H9 (cell line): ENCODE results near the gene CSMD2. TPM values are rescaled to one million over a fixed set of nuclear protein-coding genes. Genes with fewer than 3 reads are reported as not detected.

Experiments
- DNase-seq: peaks from one replicate; pipeline ENCODE4 v3.0.0-alpha.2; 2017
- H2AFZ ChIP-seq: one replicate; pipeline ENCODE4 v1.6.1; 2013; ENCODE audit warnings: mild to moderate bottlenecking, low read length, control low read depth, moderate library complexity
- H2AK5ac ChIP-seq: 2 replicates; pipeline ENCODE4 v1.6.1; 2013; ENCODE audit warnings: low read length, control low read depth, mixed read lengths; ENCODE audit not compliant: insufficient read length
- H2BK120ac ChIP-seq: one replicate; pipeline ENCODE4 v1.6.1; 2013; ENCODE audit warnings: low read depth, mild to moderate bottlenecking, low read length, control low read depth, inconsistent platforms; ENCODE audit not compliant: poor library complexity, severe bottlenecking
- H2BK12ac ChIP-seq: 2 replicates; pipeline ENCODE4 v1.6.1; 2013; ENCODE audit warnings: low read length, control low read depth, mixed read lengths, low read depth; ENCODE audit not compliant: insufficient read length
- H2BK15ac ChIP-seq: 2 replicates; pipeline ENCODE4 v1.6.1; 2013; ENCODE audit warnings: low read depth, low read length, control low read depth
- H2BK20ac ChIP-seq: one replicate; pipeline ENCODE4 v1.6.1; 2013; ENCODE audit warnings: low read depth, mild to moderate bottlenecking, low read length, control low read depth, inconsistent platforms; ENCODE audit not compliant: poor library complexity, severe bottlenecking
- H2BK5ac ChIP-seq: 2 replicates; pipeline ENCODE4 v1.6.1; 2013; ENCODE audit warnings: low read length, control low read depth, mixed read lengths; ENCODE audit not compliant: insufficient read length
- H3K14ac ChIP-seq: 2 replicates; pipeline ENCODE4 v1.6.1; 2013; ENCODE audit warnings: low read length, control low read depth; ENCODE audit not compliant: insufficient read depth
- H3K18ac ChIP-seq: 2 replicates; pipeline ENCODE4 v1.6.1; 2013; ENCODE audit warnings: low read depth, mild to moderate bottlenecking, mixed read lengths, low read length, control low read depth; ENCODE audit not compliant: insufficient read length
- H3K23ac ChIP-seq: 2 replicates; pipeline ENCODE4 v1.6.1; 2013; ENCODE audit warnings: low read length, control low read depth, mixed read lengths, low read depth; ENCODE audit not compliant: insufficient read length
- H3K23me2 ChIP-seq: 2 replicates; pipeline ENCODE4 v1.6.1; 2013; ENCODE audit warnings: low read depth, mild to moderate bottlenecking, mixed read lengths, low read length, control low read depth; ENCODE audit not compliant: insufficient read length, poor library complexity, severe bottlenecking
- H3K27ac ChIP-seq: 2 replicates; pipeline ENCODE4 v1.5.1; 2013; ENCODE audit warnings: low read length, control low read depth, mixed read lengths, low read depth; ENCODE audit not compliant: insufficient read length
- H3K27me3 ChIP-seq: 2 replicates; pipeline ENCODE4 v1.6.1; 2013; ENCODE audit warnings: low read length, control low read depth, inconsistent platforms; ENCODE audit not compliant: insufficient read depth
- H3K4ac ChIP-seq: 2 replicates; pipeline ENCODE4 v1.6.1; 2013; ENCODE audit warnings: low read depth, mild to moderate bottlenecking, control low read depth, inconsistent platforms, low read length, moderate library complexity
- H3K4me1 ChIP-seq: 2 replicates; pipeline ENCODE4 v1.6.1; 2013; ENCODE audit warnings: low read length, control low read depth, inconsistent platforms; ENCODE audit not compliant: insufficient read depth
- H3K4me2 ChIP-seq: 2 replicates; pipeline ENCODE4 v1.6.1; 2013; ENCODE audit warnings: low read length, control low read depth, mixed read lengths; ENCODE audit not compliant: insufficient read length, insufficient read depth
- H3K56ac ChIP-seq: 2 replicates; pipeline ENCODE4 v1.6.1; 2013; ENCODE audit warnings: low read depth, mild to moderate bottlenecking, mixed read lengths, low read length, control low read depth; ENCODE audit not compliant: insufficient read length
- H3K79me1 ChIP-seq: 2 replicates; pipeline ENCODE4 v1.6.1; 2013; ENCODE audit warnings: low read depth, mild to moderate bottlenecking, moderate library complexity, low read length, control low read depth, inconsistent platforms; ENCODE audit not compliant: insufficient read depth, poor library complexity, severe bottlenecking
- H3K79me2 ChIP-seq: 2 replicates; pipeline ENCODE4 v1.6.1; 2013; ENCODE audit warnings: low read length, control low read depth, inconsistent platforms; ENCODE audit not compliant: insufficient read depth
- H3K9ac ChIP-seq: 2 replicates; pipeline ENCODE4 v1.6.1; 2013; ENCODE audit warnings: low read length, control low read depth, mixed read lengths; ENCODE audit not compliant: insufficient read length; ENCODE audit errors: extremely low read depth
- H3K9me3 ChIP-seq: one replicate; pipeline ENCODE4 v1.6.1; 2013; ENCODE audit warnings: low read depth, low read length, inconsistent platforms; ENCODE audit not compliant: control insufficient read depth
- H3T11ph ChIP-seq: one replicate; pipeline ENCODE4 v1.6.1; 2013; ENCODE audit warnings: mild to moderate bottlenecking, low read length, control low read depth, inconsistent platforms
- H4K20me1 ChIP-seq: one replicate; pipeline ENCODE4 v1.6.1; 2013; ENCODE audit not compliant: control insufficient read depth, insufficient read length, insufficient read depth
- H4K5ac ChIP-seq: 2 replicates; pipeline ENCODE4 v1.6.1; 2013; ENCODE audit warnings: low read depth, mild to moderate bottlenecking, mixed read lengths, low read length, control low read depth; ENCODE audit not compliant: insufficient read length
- H4K8ac ChIP-seq: replicated peaks from 2 replicates; pipeline ENCODE4 v1.6.1; 2013; ENCODE audit warnings: low read length, control low read depth, mixed read lengths, low read depth; ENCODE audit not compliant: insufficient read length
- H4K91ac ChIP-seq: 2 replicates; pipeline ENCODE4 v1.6.1; 2013; ENCODE audit warnings: low read depth, mild to moderate bottlenecking, moderate library complexity, mixed read lengths, low read length, control low read depth; ENCODE audit not compliant: insufficient read length
- H3K27ac Mint-ChIP-seq, 3 experiments: 2 replicates in 2 of 3; 3 replicates in 1 of 3; pipeline ENCODE4 v1.8.0; 2020 to 2021; ENCODE audit warnings: mixed read lengths in 3 of 3, mild to moderate bottlenecking in 1 of 3, moderate library complexity in 1 of 3
- H3K27me3 Mint-ChIP-seq: 2 replicates; pipeline ENCODE4 v1.8.0; 2021; ENCODE audit warnings: low read depth, mild to moderate bottlenecking, moderate library complexity, mixed read lengths
- H3K36me3 Mint-ChIP-seq, 3 experiments: 2 replicates in 2 of 3; 3 replicates in 1 of 3; pipeline ENCODE4 v1.8.0; 2020 to 2021; ENCODE audit warnings: low read depth in 3 of 3, mixed read lengths in 3 of 3; ENCODE audit not compliant: insufficient read depth in 1 of 3
- H3K4me1 Mint-ChIP-seq, 2 experiments: 2 replicates each; pipeline ENCODE4 v1.8.0; 2020; ENCODE audit warnings: mixed read lengths in 2 of 2
- H3K4me3 Mint-ChIP-seq, 2 experiments: 2 replicates in 1 of 2; 3 replicates in 1 of 2; pipeline ENCODE4 v1.8.0; 2020 to 2021; ENCODE audit warnings: mild to moderate bottlenecking in 2 of 2, mixed read lengths in 2 of 2, moderate library complexity in 1 of 2
- H3K9me3 Mint-ChIP-seq, 2 experiments: 2 replicates in 1 of 2; 3 replicates in 1 of 2; pipeline ENCODE4 v1.8.0; 2020; ENCODE audit warnings: mild to moderate bottlenecking in 2 of 2, mixed read lengths in 2 of 2, moderate library complexity in 1 of 2
- WGBS: extraction: QIAGEN DNeasy Blood & Tissue Kit; methylation state at CpG from one replicate; pipeline ENCODE4 v1.1.7; 2013; ENCODE audit warnings: missing lambda C conversion rate, low lambda C conversion rate, mixed read lengths; ENCODE audit not compliant: insufficient read length; ENCODE audit errors: extremely low coverage; 5-methylcytosine and 5-hydroxymethylcytosine counted together
- total RNA-seq: library from RNA; stranded (reverse); gene quantifications from 2 replicates; pipeline ENCODE4 v1.2.1, GENCODE V29; 2021
- TF ChIP-seq, protein P1 (sequence below): fragments of 200-600 bp; sonication (generic); conservative IDR thresholded peaks from 3 replicates; pipeline ENCODE4 v1.8.0; 2021; ENCODE audit warnings: antibody characterized with exemption, mild to moderate bottlenecking

The CSMD2 gene
- total RNA-seq, 1 experiment from 2014 or later, result 6.4 TPM

DNA sequence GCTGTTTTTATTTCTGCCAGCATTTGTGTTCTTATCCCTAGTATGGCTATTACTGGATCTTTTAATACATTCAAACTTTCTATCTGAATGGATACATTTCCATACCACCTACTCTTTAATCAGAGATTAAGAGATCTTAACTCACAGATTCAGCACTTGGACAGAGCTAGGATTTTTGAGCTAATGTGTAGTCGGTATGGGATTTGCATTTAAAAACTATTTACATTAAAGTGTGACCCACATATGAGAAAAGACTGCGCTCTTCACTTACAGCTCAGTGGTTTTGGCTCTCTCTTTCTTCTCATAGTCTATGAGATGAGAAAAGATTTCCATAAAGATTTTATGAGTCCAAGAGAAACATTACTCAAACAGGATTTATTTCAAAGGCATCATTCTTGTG, 284.7 kb downstream of the CSMD2 start:
- no peak overlapping the region for H3K18ac ChIP-seq
- H3K9me3 ChIP-seq, result no peaks in the 10 kb centered on the region
- no peak overlapping the region for H2AFZ ChIP-seq
- H3T11ph ChIP-seq, result no peak overlapping the region
- no peak overlapping the region for H3K14ac ChIP-seq
- no peak overlapping the region for H2BK20ac ChIP-seq
- Mint-ChIP-seq H3K27ac (no peak overlapping the region), H3K4me3 (no peak overlapping the region), H3K4me1 (no peaks in the 10 kb centered on the region), H3K9me3 (no peaks in the 10 kb centered on the region), H3K36me3 (no peaks in the 10 kb centered on the region; a peak in 2 of 7 replicates), H3K27me3 (no peaks in the 10 kb centered on the region; the same call in 1 of the 2 replicates)
- no CpG with 5 or more reads among the region's 2 CpGs for WGBS
- H4K91ac ChIP-seq, result no peak overlapping the region
- H4K20me1 ChIP-seq, result no peaks in the 10 kb centered on the region
- no peak overlapping the region for H3K4me2 ChIP-seq
- no peak overlapping the region for H2AK5ac ChIP-seq
- TF ChIP-seq, protein P1, sequence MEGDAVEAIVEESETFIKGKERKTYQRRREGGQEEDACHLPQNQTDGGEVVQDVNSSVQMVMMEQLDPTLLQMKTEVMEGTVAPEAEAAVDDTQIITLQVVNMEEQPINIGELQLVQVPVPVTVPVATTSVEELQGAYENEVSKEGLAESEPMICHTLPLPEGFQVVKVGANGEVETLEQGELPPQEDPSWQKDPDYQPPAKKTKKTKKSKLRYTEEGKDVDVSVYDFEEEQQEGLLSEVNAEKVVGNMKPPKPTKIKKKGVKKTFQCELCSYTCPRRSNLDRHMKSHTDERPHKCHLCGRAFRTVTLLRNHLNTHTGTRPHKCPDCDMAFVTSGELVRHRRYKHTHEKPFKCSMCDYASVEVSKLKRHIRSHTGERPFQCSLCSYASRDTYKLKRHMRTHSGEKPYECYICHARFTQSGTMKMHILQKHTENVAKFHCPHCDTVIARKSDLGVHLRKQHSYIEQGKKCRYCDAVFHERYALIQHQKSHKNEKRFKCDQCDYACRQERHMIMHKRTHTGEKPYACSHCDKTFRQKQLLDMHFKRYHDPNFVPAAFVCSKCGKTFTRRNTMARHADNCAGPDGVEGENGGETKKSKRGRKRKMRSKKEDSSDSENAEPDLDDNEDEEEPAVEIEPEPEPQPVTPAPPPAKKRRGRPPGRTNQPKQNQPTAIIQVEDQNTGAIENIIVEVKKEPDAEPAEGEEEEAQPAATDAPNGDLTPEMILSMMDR, result no peak
- H3K9ac ChIP-seq, result no peak overlapping the region
- H3K79me2 ChIP-seq, result no peaks in the 10 kb centered on the region
- no peak overlapping the region for H2BK15ac ChIP-seq
- no peak overlapping the region for H3K27ac ChIP-seq
- no peaks in the 10 kb centered on the region for H3K23me2 ChIP-seq
- no peak overlapping the region for H4K5ac ChIP-seq
- H3K23ac ChIP-seq, result no peak overlapping the region
- DNase-seq, result no peak
- no peak overlapping the region for H3K4ac ChIP-seq
- no peak overlapping the region for H2BK5ac ChIP-seq
- no peaks in the 10 kb centered on the region for H3K27me3 ChIP-seq
- no peaks in the 10 kb centered on the region for H3K4me1 ChIP-seq
- no peak overlapping the region for H2BK12ac ChIP-seq
- no peak overlapping the region for H3K56ac ChIP-seq
- H4K8ac ChIP-seq, result no peak overlapping the region
- H3K79me1 ChIP-seq, result no peaks in the 10 kb centered on the region
- H2BK120ac ChIP-seq, result no peak overlapping the region
